SU-DHL-6 (cell line): ENCODE data around the gene FYCO1.

Experiments
- H2AFZ ChIP-seq: fragments of 200-600 bp; sonication (generic); 2 replicates; pipeline ENCODE4 v1.6.1; 2014; ENCODE audit warnings: low read depth, mild to moderate bottlenecking, moderate library complexity, mixed read lengths, antibody characterized with exemption, low read length; ENCODE audit not compliant: severe bottlenecking
- H3F3A ChIP-seq: fragments of 200-600 bp; shearing (Covaris generic); 2 replicates; pipeline ENCODE4 v1.6.0; 2016; ENCODE audit warnings: antibody characterized with exemption, mild to moderate bottlenecking; ENCODE audit not compliant: insufficient read depth
- H3K27ac ChIP-seq: fragments of 200-600 bp; sonication (generic); 2 replicates; pipeline ENCODE4 v1.5.1; 2016; ENCODE audit warnings: low read depth, mild to moderate bottlenecking, low read length, moderate library complexity, mixed read lengths
- H3K27me3 ChIP-seq: fragments of 200-600 bp; sonication (generic), shearing (Covaris generic); 2 replicates; pipeline ENCODE4 v1.6.0; 2014; ENCODE audit warnings: mild to moderate bottlenecking, low read length
- H3K36me3 ChIP-seq: fragments of 200-600 bp; sonication (generic); 2 replicates; pipeline ENCODE4 v1.6.1; 2014; ENCODE audit warnings: mild to moderate bottlenecking, low read length, mixed read lengths
- H3K4me2 ChIP-seq: fragments of 300-600, 200-600 bp; shearing (Covaris generic), sonication (generic); 2 replicates; pipeline ENCODE4 v1.6.0; 2014; ENCODE audit warnings: low read length, low read depth, mild to moderate bottlenecking; ENCODE audit not compliant: poor library complexity, severe bottlenecking
- H3K4me3 ChIP-seq: fragments of 200-600 bp; sonication (generic); 2 replicates; pipeline ENCODE4 v1.5.1; 2014; ENCODE audit warnings: antibody characterized with exemption, low read length, mild to moderate bottlenecking, mixed read lengths; ENCODE audit not compliant: insufficient read depth, poor library complexity, severe bottlenecking
- H3K79me2 ChIP-seq: fragments of 200-600 bp; sonication (generic); 2 replicates; pipeline ENCODE4 v1.6.1; 2014; ENCODE audit warnings: mild to moderate bottlenecking, low read length, moderate library complexity; ENCODE audit not compliant: insufficient read depth
- H3K9ac ChIP-seq: fragments of 200-600 bp; sonication (generic); 2 replicates; pipeline ENCODE4 v1.7.0; 2014; ENCODE audit warnings: mild to moderate bottlenecking, low read length
- H3K9me2 ChIP-seq: fragments of 200-600 bp; sonication (generic); replicated peaks from 2 replicates; pipeline ENCODE4 v1.6.1; 2014; ENCODE audit warnings: low read length; ENCODE audit not compliant: insufficient read depth
- H3K9me3 ChIP-seq: fragments of 200-600 bp; sonication (generic); 2 replicates; pipeline ENCODE4 v1.6.1; 2014; ENCODE audit warnings: low read length, mixed read lengths; ENCODE audit not compliant: insufficient read depth
- H4K20me1 ChIP-seq: fragments of 200-600 bp; sonication (generic); 2 replicates; pipeline ENCODE4 v1.6.1; 2014; ENCODE audit warnings: low read depth, mild to moderate bottlenecking, antibody characterized with exemption, low read length, moderate library complexity, mixed read lengths
- EZH2phosphoT487 ChIP-seq: fragments of 200-600 bp; sonication (generic), shearing (Covaris generic); conservative IDR thresholded peaks from 2 replicates; pipeline ENCODE4 v1.6.1; 2018; ENCODE audit warnings: mild to moderate bottlenecking, antibody characterized with exemption, low read length, moderate library complexity, mixed read lengths
- TF ChIP-seq, protein P1 (sequence below): fragments of 200-600 bp; sonication (generic); IDR thresholded peaks from one replicate; pipeline ENCODE4 v1.5.1; 2017; ENCODE audit warnings: antibody characterized with exemption, mild to moderate bottlenecking, low read length, moderate library complexity; ENCODE audit not compliant: insufficient read depth, poor library complexity, severe bottlenecking

FYCO1 gene

DNA sequence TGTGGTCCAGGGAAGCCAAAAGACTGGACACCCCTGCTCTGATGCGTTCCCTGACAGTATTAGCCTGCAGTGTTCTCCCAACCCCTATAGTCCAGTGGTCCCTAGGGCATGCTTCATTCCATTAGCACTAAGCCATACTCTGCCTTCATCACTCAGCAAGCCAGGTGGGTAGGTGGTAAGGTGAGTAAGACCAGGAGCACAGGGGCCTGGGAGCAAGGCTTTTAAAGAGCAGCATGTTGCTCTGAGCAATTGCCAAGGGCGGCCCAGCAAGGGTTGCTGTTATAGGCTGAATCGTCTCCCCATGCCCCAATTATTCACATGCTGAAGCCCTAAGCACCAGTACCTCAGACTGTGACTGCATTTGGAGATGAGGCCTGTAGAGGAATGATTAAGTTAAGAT lies 41.3 kb downstream of the FYCO1 start:
- Histone ChIP-seq H3K9ac (no peak overlapping the region), H3K4me3 (no peak overlapping the region), H3K27ac (no peak overlapping the region), H3K79me2 (no peaks in the 10 kb centered on the region), H4K20me1 (no peaks in the 10 kb centered on the region), H2AFZ (no peak overlapping the region), H3K27me3 (no peaks in the 10 kb centered on the region), H3F3A (no peaks in the 10 kb centered on the region), H3K9me2 (no peaks in the 10 kb centered on the region), H3K36me3 (peaks cover 14% of the 10 kb centered on the region; the same call in 1 of the 2 replicates), H3K9me3 (no peaks in the 10 kb centered on the region), H3K4me2 (no peak overlapping the region)
- TF ChIP-seq, protein P1, sequence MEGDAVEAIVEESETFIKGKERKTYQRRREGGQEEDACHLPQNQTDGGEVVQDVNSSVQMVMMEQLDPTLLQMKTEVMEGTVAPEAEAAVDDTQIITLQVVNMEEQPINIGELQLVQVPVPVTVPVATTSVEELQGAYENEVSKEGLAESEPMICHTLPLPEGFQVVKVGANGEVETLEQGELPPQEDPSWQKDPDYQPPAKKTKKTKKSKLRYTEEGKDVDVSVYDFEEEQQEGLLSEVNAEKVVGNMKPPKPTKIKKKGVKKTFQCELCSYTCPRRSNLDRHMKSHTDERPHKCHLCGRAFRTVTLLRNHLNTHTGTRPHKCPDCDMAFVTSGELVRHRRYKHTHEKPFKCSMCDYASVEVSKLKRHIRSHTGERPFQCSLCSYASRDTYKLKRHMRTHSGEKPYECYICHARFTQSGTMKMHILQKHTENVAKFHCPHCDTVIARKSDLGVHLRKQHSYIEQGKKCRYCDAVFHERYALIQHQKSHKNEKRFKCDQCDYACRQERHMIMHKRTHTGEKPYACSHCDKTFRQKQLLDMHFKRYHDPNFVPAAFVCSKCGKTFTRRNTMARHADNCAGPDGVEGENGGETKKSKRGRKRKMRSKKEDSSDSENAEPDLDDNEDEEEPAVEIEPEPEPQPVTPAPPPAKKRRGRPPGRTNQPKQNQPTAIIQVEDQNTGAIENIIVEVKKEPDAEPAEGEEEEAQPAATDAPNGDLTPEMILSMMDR, result no peak
- TF ChIP-seq EZH2phosphoT487, result no peak

DNA sequence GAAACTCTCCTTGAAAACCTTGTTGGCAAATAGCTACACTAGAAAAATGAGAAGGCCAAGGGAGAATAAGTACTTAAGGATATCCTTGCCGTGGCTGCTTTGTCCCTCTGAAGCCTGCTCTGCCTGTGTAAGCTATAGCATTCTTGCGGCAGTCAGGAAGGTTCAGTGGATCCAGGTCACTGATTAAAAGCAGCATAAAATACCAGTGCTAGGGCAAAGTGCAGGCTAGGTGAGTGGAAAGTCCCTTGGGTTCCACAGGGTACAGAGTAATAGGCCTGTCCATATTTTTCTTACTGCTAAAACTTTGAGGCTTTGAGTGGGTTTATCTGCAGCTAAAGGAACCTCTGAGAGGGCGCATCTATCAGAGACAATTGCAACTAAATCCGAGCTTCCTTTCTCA lies 42.1 kb downstream of the FYCO1 start:
- Histone ChIP-seq H3K27me3 (no peaks in the 10 kb centered on the region), H3K36me3 (peaks cover 14% of the 10 kb centered on the region; the same call in 1 of the 2 replicates)
- TF ChIP-seq, protein P1, result no peak

DNA sequence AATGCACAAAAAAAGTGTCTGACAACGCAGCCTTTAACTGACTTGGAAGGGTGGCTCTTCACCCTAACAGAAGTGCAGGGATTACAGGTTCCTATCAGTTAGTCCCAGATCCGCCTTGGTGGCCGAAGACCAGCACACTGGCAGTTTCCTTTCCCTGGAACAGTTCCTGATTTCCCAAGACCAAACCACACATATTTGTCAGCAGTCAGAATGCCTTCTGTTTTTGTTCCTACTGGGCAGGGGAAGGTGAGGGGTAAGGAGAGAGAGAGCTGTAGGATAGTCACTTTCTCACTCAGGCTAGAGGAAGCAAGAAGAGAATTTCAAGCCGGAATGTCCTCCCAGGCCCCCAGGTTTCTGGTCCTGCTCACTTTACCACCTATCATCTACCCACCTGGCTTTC lies 43.2 kb downstream of the FYCO1 start:
- TF ChIP-seq, protein P1, result no peak
- no peak for TF ChIP-seq EZH2phosphoT487
- Histone ChIP-seq H3K4me3 (no peak overlapping the region), H3K9ac (no peak overlapping the region), H4K20me1 (no peaks in the 10 kb centered on the region), H3K79me2 (no peaks in the 10 kb centered on the region), H3K4me2 (no peak overlapping the region), H3K27me3 (no peaks in the 10 kb centered on the region), H3K9me2 (no peaks in the 10 kb centered on the region), H3F3A (no peaks in the 10 kb centered on the region), H3K36me3 (peaks cover 14% of the 10 kb centered on the region; the same call in 1 of the 2 replicates), H2AFZ (no peak overlapping the region), H3K9me3 (no peaks in the 10 kb centered on the region), H3K27ac (no peak overlapping the region)

More for the DNA sequence above, 42.1 kb downstream of the FYCO1 start:
- Histone ChIP-seq H3K9me3 (no peaks in the 10 kb centered on the region), H3K4me3 (no peak overlapping the region), H3K4me2 (no peak overlapping the region), H3K9me2 (no peaks in the 10 kb centered on the region), H3K9ac (no peak overlapping the region), H3F3A (no peaks in the 10 kb centered on the region), H2AFZ (no peak overlapping the region), H3K27ac (no peak overlapping the region), H4K20me1 (no peaks in the 10 kb centered on the region), H3K79me2 (no peaks in the 10 kb centered on the region)

DNA sequence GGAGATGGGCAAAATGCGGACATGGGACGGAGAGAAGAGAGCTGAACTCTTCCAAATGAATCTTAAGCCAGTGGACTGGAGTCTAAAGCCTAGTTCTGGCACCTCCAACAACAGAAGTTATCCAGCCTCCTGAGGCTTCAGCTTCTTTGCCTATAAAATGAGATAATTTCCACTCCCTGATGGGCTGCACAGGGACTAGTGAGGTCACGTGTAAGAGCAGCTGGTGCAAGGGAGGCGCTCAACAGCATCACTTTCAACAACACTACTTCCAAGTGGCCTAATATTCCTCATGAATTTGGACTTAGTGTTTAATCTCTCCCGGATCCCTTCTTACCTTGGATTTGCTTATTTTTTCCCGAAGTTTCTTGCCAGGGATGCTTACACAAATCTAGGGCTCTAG lies 43.7 kb downstream of the FYCO1 start:
- Histone ChIP-seq H4K20me1 (no peaks in the 10 kb centered on the region), H3K9ac (no peak overlapping the region), H3K4me2 (no peak overlapping the region), H3K27me3 (no peaks in the 10 kb centered on the region), H3K79me2 (no peaks in the 10 kb centered on the region), H3K9me2 (no peaks in the 10 kb centered on the region), H3K27ac (no peak overlapping the region), H3K36me3 (peaks cover 10% of the 10 kb centered on the region; the same call in 1 of the 2 replicates), H2AFZ (no peak overlapping the region), H3F3A (no peaks in the 10 kb centered on the region), H3K9me3 (no peaks in the 10 kb centered on the region), H3K4me3 (no peak overlapping the region)
- TF ChIP-seq, protein P1, result no peak
- no peak for TF ChIP-seq EZH2phosphoT487
